Activated naive CD8-positive, alpha-beta T cell treated with anti-CD3 and anti-CD28 coated beads, Interleukin-2, amount 50 U/mL, for 24 hours (primary cell): ENCODE results near the gene ZPBP.
A peak's percentile ranks its signal among the peaks of the same experiment; 100 is the strongest.

Experiments used
- ATAC-seq: fragments of 150-1000 bp; cut with Tn5 transposase; one replicate; pipeline ENCODE4 v1.10.0; 2021
- DNase-seq: peaks from one replicate; pipeline ENCODE4 v3.0.0; 2021
- H3K27ac Mint-ChIP-seq: one replicate; pipeline ENCODE4 v1.8.0; 2021; ENCODE audit warnings: mild to moderate bottlenecking, mixed read lengths
- H3K27me3 Mint-ChIP-seq: one replicate; pipeline ENCODE4 v1.8.0; 2021; ENCODE audit warnings: mixed read lengths
- H3K36me3 Mint-ChIP-seq: one replicate; pipeline ENCODE4 v1.8.0; 2021; ENCODE audit warnings: low read depth, mixed read lengths
- H3K4me1 Mint-ChIP-seq: one replicate; pipeline ENCODE4 v1.8.0; 2021; ENCODE audit warnings: mixed read lengths
- H3K4me3 Mint-ChIP-seq: one replicate; pipeline ENCODE4 v1.8.0; 2021; ENCODE audit warnings: mild to moderate bottlenecking, moderate library complexity, mixed read lengths
- H3K9me3 Mint-ChIP-seq: one replicate; pipeline ENCODE4 v1.8.0; 2021; ENCODE audit warnings: mixed read lengths

The ZPBP gene, protein sequence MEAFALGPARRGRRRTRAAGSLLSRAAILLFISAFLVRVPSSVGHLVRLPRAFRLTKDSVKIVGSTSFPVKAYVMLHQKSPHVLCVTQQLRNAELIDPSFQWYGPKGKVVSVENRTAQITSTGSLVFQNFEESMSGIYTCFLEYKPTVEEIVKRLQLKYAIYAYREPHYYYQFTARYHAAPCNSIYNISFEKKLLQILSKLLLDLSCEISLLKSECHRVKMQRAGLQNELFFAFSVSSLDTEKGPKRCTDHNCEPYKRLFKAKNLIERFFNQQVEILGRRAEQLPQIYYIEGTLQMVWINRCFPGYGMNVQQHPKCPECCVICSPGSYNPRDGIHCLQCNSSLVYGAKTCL

DNA sequence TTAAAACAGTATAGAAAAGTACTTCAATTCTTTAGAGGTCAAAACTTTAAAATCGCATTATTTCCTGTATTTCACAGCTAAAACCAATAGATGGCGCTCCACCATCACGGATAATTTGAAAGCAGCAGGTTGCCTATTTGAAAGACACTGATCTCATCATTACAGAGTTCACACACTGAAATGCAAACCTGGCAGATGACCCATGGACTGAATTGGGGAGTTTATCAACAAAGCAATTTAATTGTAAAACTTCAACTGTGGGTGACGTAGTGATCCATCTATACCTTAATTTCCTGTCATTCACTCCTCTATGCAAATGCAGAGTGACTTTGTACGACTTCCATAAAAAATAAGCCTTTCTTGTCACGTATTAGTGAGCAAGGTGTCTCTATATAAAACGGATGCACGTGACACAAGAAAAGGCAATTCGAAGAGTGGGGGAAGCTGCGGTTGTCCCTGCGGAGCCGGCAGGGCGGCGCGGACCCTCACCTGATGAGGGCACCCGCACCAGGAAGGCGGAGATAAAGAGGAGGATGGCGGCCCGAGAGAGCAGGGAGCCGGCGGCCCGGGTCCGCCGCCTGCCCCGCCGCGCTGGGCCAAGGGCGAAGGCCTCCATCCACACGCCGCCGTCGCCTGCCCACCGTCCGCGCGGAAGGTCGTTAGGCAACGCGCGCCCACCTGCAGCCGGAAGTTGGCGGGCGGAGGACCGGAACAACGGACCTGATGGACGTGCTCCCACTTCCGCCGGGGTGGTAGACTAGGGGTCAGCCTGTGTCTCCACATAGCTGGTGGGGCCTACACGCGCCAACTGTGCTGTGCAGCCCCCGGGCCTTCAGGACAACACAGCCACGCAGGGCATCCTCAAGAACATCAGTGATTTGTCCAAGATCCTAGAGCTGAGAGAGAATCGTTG, at the start of gene ZPBP:
ZPBP (minus strand) TSS at position 668 of the 913 bp plus-strand sequence; CDS start at position 616, 52 bp downstream.
- Mint-ChIP-seq H3K27ac (peak within 1 kb of the TSS; percentile 90), H3K9me3 (peaks cover 4% of the 10 kb centered on the region), H3K36me3 (no peaks in the 10 kb centered on the region), H3K27me3 (no peaks in the 10 kb centered on the region), H3K4me1 (peaks cover 17% of the 10 kb centered on the region), H3K4me3 (peak within 1 kb of the TSS; percentile 87)
- ATAC-seq (peak; percentile 80), DNase-seq (peak; percentile 72)

DNA sequence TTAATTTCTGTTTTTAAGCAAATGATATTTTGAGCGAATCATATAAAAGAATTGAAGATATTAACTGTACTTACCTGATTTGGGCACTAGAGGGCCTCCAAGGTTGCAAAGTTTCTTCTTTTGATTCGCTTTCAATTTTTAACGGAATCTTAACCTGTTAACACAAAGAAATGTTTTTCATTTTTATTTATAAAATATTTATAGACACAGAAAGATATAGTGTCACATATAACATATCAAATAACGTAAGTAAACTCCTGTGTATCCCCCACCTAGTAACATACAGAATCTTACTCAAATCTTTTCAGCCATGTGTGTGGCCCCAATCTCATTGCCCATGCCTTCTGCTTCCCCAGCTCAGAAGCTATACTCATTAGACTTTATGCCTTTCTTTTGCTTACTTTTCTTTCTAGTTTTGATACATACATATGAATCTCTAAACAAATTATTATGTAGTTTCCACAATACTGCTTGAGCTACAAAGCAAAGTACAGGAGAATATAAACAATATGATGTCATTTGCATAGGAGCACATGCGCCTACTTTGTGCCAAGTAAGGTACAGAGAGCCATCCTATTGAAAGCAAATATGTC, 49.5 kb upstream of the ZPBP start:
- Mint-ChIP-seq H3K27me3 (no peaks in the 10 kb centered on the region), H3K9me3 (no peaks in the 10 kb centered on the region), H3K4me3 (peak overlapping the region; percentile 66), H3K36me3 (no peaks in the 10 kb centered on the region), H3K27ac (peak overlapping the region; percentile 93), H3K4me1 (peaks cover 55% of the 10 kb centered on the region)
- DNase-seq (no peak), ATAC-seq (peak; percentile 44)

DNA sequence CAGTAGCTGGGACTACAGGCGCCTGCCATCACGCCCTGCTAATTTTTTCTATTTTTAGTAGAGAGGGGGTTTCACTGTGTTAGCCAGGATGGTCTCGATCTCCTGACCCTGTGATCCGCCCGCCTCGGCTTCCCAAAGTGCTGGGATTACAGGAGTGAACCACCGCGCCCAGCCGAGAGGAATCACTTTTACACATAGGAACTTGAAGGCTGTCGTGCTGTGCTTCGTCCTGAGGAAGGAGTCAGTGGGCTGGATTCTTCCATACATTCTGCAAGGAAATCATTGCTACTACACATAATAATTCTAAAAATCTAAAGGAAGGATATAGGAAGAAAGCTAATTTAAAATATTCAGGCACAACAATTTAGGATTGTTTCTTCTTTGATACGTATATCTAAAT, 48.8 kb upstream of the ZPBP start:
- no peaks in the 10 kb centered on the region for H3K36me3 Mint-ChIP-seq
- H3K27ac Mint-ChIP-seq = no peak overlapping the region
- H3K4me1 Mint-ChIP-seq = peaks cover 49% of the 10 kb centered on the region
- DNase-seq (no peak), ATAC-seq (no peak)
- H3K4me3 Mint-ChIP-seq = no peak overlapping the region
- no peaks in the 10 kb centered on the region for H3K9me3 Mint-ChIP-seq
- no peaks in the 10 kb centered on the region for H3K27me3 Mint-ChIP-seq

DNA sequence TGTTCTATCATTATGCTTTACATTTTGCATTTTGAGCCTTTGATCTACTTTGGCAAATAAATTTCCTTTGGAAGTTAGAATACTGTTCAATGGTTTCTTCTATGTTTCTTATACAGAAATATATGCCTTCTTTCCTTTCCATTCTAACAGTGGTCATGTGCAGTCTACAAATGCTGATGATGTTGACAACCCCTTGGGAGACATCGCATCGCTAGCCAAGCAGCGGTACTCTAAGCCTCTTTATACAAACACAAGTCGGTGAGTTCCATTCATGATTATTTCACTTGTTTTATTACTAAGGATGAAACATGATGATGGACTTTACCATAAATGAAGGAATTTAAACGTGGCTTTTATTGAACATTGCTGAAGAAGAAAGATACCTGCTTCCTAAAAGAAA, 48.1 kb upstream of the ZPBP start:
- DNase-seq (no peak), ATAC-seq (no peak)
- no peaks in the 10 kb centered on the region for H3K27me3 Mint-ChIP-seq
- H3K4me3 Mint-ChIP-seq = no peak overlapping the region
- H3K9me3 Mint-ChIP-seq = no peaks in the 10 kb centered on the region
- no peak overlapping the region for H3K27ac Mint-ChIP-seq
- H3K4me1 Mint-ChIP-seq = peaks cover 41% of the 10 kb centered on the region
- no peaks in the 10 kb centered on the region for H3K36me3 Mint-ChIP-seq

DNA sequence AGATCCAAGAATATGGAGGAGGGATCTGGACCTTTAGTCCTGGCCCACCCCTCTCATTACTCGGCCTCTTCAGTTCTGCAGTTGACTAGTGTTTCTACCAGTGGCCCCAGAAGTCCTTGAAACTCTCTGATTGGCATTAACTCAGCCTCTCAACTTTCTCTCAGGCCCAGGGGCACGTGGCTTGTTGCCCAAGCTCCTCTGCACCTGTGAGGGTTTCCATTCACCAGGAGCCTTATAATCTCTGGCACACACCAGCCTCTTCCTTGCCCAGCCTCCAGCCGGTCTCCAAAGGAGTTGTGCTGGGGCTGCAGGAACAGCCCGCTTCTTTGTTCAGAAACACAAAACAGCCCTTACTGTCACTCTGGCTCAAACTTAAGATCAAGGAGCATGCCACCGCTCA, 47.6 kb upstream of the ZPBP start:
- no peak for DNase-seq
- H3K4me1 Mint-ChIP-seq = peaks cover 37% of the 10 kb centered on the region
- H3K4me3 Mint-ChIP-seq = no peak overlapping the region
- H3K27me3 Mint-ChIP-seq = no peaks in the 10 kb centered on the region
- no peaks in the 10 kb centered on the region for H3K9me3 Mint-ChIP-seq
- no peaks in the 10 kb centered on the region for H3K36me3 Mint-ChIP-seq
- ATAC-seq = no peak
- H3K27ac Mint-ChIP-seq = no peak overlapping the region

DNA sequence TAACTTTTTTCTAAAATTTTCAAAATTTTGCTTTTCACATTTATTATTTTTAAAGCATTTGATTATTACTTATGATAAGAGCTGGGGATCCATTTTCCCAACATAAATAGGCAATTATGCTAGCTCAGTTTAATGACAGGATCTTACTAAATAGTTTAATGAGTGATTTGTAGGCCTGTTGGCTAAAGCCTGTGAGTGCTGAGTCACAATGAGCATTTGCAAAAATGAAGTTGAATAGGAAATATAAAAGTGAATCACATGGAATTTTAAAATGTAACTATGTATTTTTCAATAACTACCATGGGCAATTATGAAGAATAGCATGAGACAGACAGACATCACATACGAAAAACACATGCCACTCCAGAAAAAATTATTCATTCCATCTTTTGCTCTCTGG, 45.1 kb upstream of the ZPBP start:
- Mint-ChIP-seq H3K27me3 (no peaks in the 10 kb centered on the region), H3K4me3 (no peak overlapping the region), H3K4me1 (peaks cover 13% of the 10 kb centered on the region), H3K9me3 (no peaks in the 10 kb centered on the region), H3K36me3 (no peaks in the 10 kb centered on the region), H3K27ac (no peak overlapping the region)
- DNase-seq (no peak), ATAC-seq (no peak)

DNA sequence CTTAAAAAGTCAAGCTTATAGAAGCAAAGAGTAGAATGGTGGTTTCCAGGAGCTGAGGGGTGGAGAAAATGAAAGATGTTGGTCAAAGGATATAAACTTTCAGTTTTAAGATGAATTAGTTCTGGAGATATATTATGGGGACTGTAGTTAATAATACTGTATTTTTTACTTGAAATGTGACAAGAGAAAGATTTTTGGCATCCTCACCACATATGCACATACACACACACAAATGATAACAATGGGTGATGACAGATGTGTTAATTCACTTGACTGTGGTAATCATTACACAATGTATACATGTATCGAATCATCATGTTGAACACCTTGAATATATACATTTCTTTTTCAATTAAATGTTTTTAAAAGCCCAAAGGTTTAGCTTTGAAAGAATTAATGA, 32.7 kb upstream of the ZPBP start:
- Mint-ChIP-seq H3K4me3 (no peak overlapping the region), H3K4me1 (no peaks in the 10 kb centered on the region)
- ATAC-seq = no peak

DNA sequence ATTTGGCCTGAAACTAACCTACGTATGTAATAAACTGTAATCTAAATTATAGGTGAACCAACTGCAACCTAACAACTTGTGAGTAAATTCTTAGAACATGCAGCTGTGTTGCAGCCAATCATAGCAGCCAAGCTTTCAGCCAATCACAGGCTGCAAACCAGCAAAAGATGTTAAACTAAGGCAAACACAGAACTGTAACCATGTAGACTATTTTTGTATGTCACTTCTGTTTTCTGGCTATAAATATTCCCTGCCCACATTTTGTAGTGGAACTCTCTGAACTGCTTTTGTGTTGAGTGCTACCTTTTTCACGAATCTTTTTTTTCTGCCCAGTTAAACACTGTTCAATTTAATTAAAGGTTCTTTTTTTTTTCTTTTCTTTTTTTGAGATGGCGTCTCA, 28.2 kb upstream of the ZPBP start:
- no peaks in the 10 kb centered on the region for H3K9me3 Mint-ChIP-seq

More for the DNA sequence above, 32.7 kb upstream of the ZPBP start:
- Mint-ChIP-seq H3K27ac (no peak overlapping the region), H3K27me3 (no peaks in the 10 kb centered on the region), H3K36me3 (no peaks in the 10 kb centered on the region), H3K9me3 (no peaks in the 10 kb centered on the region)
- no peak for DNase-seq

DNA sequence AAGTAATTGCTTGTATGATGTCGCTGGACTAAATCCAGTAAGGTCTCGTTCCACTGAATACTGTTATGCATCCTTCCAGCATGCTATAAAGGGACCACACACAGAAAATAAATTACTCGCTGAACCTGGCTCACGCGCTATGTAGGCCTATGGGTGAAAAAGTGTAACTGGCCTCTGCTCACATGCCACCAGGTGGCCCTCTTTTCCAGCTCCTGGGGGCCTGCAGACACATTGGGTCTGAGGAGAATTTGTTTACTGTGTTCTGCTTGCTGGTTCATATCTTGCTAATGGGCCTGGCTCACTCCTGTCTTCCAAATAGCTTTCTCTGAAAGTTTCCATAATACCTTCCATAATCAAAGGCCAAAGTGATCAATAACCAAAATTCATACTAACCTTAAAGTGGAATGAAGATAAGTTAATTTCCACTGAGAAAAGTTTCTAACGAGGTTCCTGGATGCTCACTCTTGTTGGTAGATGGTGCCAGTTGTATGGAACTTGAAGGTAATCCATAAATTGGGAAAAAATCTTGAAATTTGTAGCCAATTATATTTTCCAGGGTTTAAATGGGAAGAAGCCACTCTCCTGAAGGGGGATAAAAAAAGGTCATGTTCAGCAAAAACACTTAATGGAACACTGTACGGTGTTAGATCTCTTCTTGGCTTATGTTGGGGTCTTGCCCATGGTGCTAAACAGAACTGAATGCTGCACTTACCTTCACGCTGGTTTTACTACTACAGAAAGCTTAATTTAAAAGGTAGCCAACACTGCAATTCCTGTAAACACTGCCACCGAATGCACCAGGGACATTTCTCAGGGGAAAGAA, 27.0 kb upstream of the ZPBP start:
- Mint-ChIP-seq H3K4me3 (no peak overlapping the region), H3K27ac (no peak overlapping the region), H3K27me3 (peaks cover 5% of the 10 kb centered on the region), H3K36me3 (no peaks in the 10 kb centered on the region), H3K4me1 (no peaks in the 10 kb centered on the region), H3K9me3 (no peaks in the 10 kb centered on the region)
- DNase-seq (peak; percentile 41), ATAC-seq (peak; percentile 72)

More for the DNA sequence above, 28.2 kb upstream of the ZPBP start:
- H3K27me3 Mint-ChIP-seq = no peaks in the 10 kb centered on the region
- ATAC-seq = no peak
- no peaks in the 10 kb centered on the region for H3K4me1 Mint-ChIP-seq
- no peak for DNase-seq
- no peaks in the 10 kb centered on the region for H3K36me3 Mint-ChIP-seq
- no peak overlapping the region for H3K27ac Mint-ChIP-seq
- H3K4me3 Mint-ChIP-seq = no peak overlapping the region

DNA sequence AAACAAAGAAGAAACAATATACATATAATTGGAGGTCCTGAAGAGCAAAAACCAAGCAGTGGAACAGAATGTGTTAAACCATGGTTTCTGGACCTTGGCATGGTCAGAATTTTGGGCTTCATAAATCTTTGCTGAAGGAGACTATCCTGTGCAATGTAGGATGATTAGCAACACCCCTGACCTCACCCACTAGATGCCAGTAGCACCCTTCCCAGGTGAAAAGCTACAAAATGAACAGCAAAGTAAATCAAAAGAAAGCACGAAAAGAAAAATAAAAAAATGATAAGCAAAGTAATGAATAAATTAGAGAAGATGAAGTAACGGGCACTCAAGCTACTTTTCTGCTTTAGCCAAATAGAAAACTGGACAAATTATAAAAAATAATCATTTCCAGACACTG, 19.2 kb upstream of the ZPBP start:
- Mint-ChIP-seq H3K4me3 (no peak overlapping the region), H3K4me1 (no peaks in the 10 kb centered on the region), H3K9me3 (peaks cover 10% of the 10 kb centered on the region), H3K27ac (no peak overlapping the region), H3K27me3 (peaks cover 20% of the 10 kb centered on the region), H3K36me3 (no peaks in the 10 kb centered on the region)
- no peak for DNase-seq
- ATAC-seq = no peak

DNA sequence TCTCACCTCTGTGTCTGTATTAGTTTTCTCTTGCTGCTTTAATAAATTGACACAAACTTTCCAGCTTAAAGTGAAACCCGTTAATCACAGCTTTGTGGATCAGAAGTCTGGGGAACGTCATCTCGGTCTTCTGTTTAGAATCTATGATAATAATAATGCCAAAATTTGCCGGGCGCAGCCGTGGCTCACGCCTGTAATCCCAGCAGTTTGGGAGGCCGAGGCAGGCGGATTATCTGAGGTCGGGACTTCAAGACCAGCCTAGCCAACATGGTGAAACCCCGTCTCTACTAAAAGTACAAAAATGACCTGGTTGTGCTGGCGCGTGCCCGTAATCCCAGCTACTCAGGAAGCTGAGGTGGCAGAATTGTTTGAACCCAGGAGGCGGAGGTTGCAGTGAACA, 8.8 kb upstream of the ZPBP start:
- Mint-ChIP-seq H3K27ac (no peak overlapping the region), H3K27me3 (peaks cover 13% of the 10 kb centered on the region), H3K4me1 (no peaks in the 10 kb centered on the region), H3K36me3 (no peaks in the 10 kb centered on the region), H3K9me3 (no peaks in the 10 kb centered on the region), H3K4me3 (no peak overlapping the region)
- ATAC-seq = no peak
- no peak for DNase-seq

DNA sequence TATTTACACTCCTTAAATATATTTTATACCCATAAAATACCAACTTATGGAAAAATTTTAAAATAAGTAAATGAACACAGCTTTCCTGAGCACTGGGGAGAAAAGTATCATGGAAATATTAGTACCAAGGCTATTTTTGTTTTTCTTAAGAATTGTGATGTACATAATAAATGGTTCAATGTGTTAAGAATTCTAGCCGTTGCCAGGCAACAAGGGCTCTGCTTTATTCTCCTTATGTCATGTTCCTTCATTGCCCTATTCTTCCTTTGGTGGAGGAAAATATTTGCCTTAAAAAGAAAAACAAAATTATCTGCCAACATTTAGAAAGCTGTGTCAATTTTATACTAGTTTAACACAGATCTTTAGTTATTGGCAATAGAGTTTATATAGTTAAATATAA, 2.6 kb upstream of the ZPBP start:
- no peak overlapping the region for H3K27ac Mint-ChIP-seq
- DNase-seq = no peak
- peaks cover 4% of the 10 kb centered on the region for H3K9me3 Mint-ChIP-seq
- no peak overlapping the region for H3K4me3 Mint-ChIP-seq
- no peak for ATAC-seq
- H3K4me1 Mint-ChIP-seq = peaks cover 12% of the 10 kb centered on the region
- no peaks in the 10 kb centered on the region for H3K36me3 Mint-ChIP-seq
- peaks cover 4% of the 10 kb centered on the region for H3K27me3 Mint-ChIP-seq

DNA sequence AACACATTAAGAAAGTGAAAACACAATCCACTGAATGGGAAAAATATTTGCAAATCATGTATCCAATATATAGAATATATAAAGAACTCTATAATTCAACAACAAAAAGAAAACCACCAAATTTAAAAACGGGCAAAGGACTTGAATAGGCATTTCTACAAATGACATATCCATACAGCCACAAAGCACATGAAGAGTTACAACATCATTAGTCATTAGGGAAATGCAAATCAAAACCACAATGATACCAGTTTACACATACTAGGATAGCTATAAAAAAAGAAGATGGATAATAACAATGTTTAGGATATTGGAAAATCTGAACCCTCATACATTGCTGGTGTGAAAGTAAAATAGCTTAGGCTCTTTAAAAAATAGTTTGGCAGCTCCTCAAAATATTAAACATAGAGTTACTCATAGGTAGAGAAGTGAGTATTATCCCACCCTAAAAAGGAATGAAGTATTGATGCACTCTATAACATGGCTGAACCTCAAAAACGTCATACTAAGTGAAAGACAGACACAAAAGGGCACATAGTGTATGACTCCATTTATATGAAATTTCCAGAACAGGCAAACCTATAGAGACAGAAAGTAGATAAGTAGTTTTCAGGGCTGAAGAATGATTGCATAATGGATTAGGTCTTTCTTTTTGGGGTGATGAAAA, 4.5 kb downstream of the ZPBP start:
- peaks cover 3% of the 10 kb centered on the region for H3K9me3 Mint-ChIP-seq
- ATAC-seq = peak; percentile 42

DNA sequence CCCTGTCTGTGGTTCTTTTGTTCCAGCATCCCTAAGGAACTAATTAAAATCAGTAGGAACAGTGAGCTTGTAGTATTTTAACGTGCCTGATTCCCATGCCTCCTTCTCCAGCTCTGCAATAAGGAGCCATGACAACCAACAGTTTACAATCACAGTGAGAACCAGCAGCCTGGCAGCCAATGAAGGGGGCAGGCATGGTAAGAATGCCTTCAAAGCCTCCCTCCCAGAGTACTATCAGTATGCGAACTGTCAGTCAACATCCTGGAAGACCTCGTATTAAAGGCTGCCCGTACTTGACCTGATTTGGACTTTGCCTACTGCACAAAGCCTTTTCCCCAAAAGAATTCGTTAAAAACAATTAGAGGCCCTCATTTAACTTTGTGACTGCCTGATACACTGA, 7.7 kb downstream of the ZPBP start:
- Mint-ChIP-seq H3K4me1 (peaks cover 5% of the 10 kb centered on the region), H3K27ac (no peak overlapping the region), H3K27me3 (peaks cover 4% of the 10 kb centered on the region), H3K4me3 (no peak overlapping the region), H3K9me3 (no peaks in the 10 kb centered on the region), H3K36me3 (no peaks in the 10 kb centered on the region)
- DNase-seq (no peak), ATAC-seq (no peak)

More for the DNA sequence above, 4.5 kb downstream of the ZPBP start:
- no peak for DNase-seq
- Mint-ChIP-seq H3K4me3 (no peak overlapping the region), H3K36me3 (no peaks in the 10 kb centered on the region), H3K27ac (no peak overlapping the region), H3K4me1 (peaks cover 17% of the 10 kb centered on the region), H3K27me3 (no peaks in the 10 kb centered on the region)
